IMR-90 (cell line): ENCODE measurements around the gene MLXIPL. TPM values are rescaled to one million over a fixed set of nuclear protein-coding genes. Genes with fewer than 3 reads are reported as not detected.
A peak's percentile ranks its signal among the peaks of the same experiment; 100 is the strongest.

Experiments used
- ATAC-seq: fragments of 200-7000 bp; cut with Tn5 transposase; 2 replicates; pipeline ENCODE4 v1.9.1; 2020; ENCODE audit warnings: low read depth, mild to moderate bottlenecking, moderate library complexity
- BruUV-seq: library from RNA; stranded (reverse); fragments of 400-500 nt; replicated peaks from 2 replicates; lab custom pipeline; 2021; lab: Mats Ljungman, UMichigan
- CTCF ChIA-PET: fragments of 300-600 bp; formaldehyde crosslinking; extraction: SDS; loops from one replicate; lab custom pipeline; 2021; ENCODE audit warnings: antibody characterized with exemption; lab: Yijun Ruan, JAX
- POLR2A ChIA-PET: fragments of 300-600 bp; sonication (Branson Sonifier 250); formaldehyde crosslinking; loops from one replicate; lab custom pipeline; 2022; ENCODE audit warnings: antibody characterized with exemption; ENCODE audit not compliant: unreplicated experiment; lab: Charles Lee
- DNase-seq: peaks from one replicate; pipeline ENCODE4 v3.0.0; 2013
- H2AFZ ChIP-seq: replicated peaks from 2 replicates; pipeline ENCODE3; 2013; ENCODE audit warnings: low read length, mild to moderate bottlenecking; ENCODE audit not compliant: poor library complexity
- H2AK5ac ChIP-seq: 2 replicates; pipeline ENCODE4 v1.6.1; 2013; ENCODE audit warnings: low read depth, low read length, inconsistent platforms
- H2AK9ac ChIP-seq: replicated peaks from 2 replicates; pipeline ENCODE3; 2013; ENCODE audit warnings: mild to moderate bottlenecking, low read depth, low read length, moderate library complexity; ENCODE audit not compliant: poor library complexity
- H2BK120ac ChIP-seq: 2 replicates; pipeline ENCODE4 v1.6.1; 2013; ENCODE audit warnings: low read depth, low read length, inconsistent platforms
- H2BK15ac ChIP-seq: 3 replicates; pipeline ENCODE4 v1.6.1; 2013; ENCODE audit warnings: low read depth, low read length, inconsistent platforms
- H2BK20ac ChIP-seq: 2 replicates; pipeline ENCODE4 v1.6.1; 2013; ENCODE audit warnings: low read depth, mild to moderate bottlenecking, inconsistent platforms, low read length, moderate library complexity
- H2BK5ac ChIP-seq: 2 replicates; pipeline ENCODE4 v1.6.1; 2013; ENCODE audit warnings: mild to moderate bottlenecking, low read depth, low read length, inconsistent platforms; ENCODE audit not compliant: poor library complexity, severe bottlenecking
- H3K14ac ChIP-seq: replicated peaks from 2 replicates; pipeline ENCODE4 v1.6.1; 2013; ENCODE audit warnings: low read depth, low read length, inconsistent platforms
- H3K18ac ChIP-seq: 2 replicates; pipeline ENCODE4 v1.6.1; 2013; ENCODE audit warnings: low read depth, low read length, control low read depth
- H3K23ac ChIP-seq: 2 replicates; pipeline ENCODE4 v1.6.1; 2013; ENCODE audit warnings: low read depth, low read length, inconsistent platforms
- H3K27ac ChIP-seq: 2 replicates; pipeline ENCODE4 v1.5.1; 2013; ENCODE audit warnings: mild to moderate bottlenecking, control low read depth, low read length; ENCODE audit not compliant: insufficient read depth
- H3K27me3 ChIP-seq: 2 replicates; pipeline ENCODE4 v1.6.1; 2013; ENCODE audit warnings: low read length; ENCODE audit not compliant: control insufficient read depth, insufficient read depth
- H3K36me3 ChIP-seq: 2 replicates; pipeline ENCODE4 v1.6.1; 2013; ENCODE audit warnings: low read length, mixed read lengths; ENCODE audit not compliant: control insufficient read depth, insufficient read depth
- H3K4ac ChIP-seq: 2 replicates; pipeline ENCODE4 v1.6.1; 2013; ENCODE audit warnings: low read depth, low read length, inconsistent platforms
- H3K4me1 ChIP-seq: 2 replicates; pipeline ENCODE4 v1.6.1; 2013; ENCODE audit warnings: low read length, mixed read lengths; ENCODE audit not compliant: control insufficient read depth, insufficient read depth
- H3K4me2 ChIP-seq: 2 replicates; pipeline ENCODE4 v1.6.1; 2013; ENCODE audit warnings: low read depth, mild to moderate bottlenecking, control low read depth, low read length, moderate library complexity
- H3K4me3 ChIP-seq: 2 replicates; pipeline ENCODE4 v1.5.1; 2013; ENCODE audit warnings: low read depth, mild to moderate bottlenecking, control low read depth, low read length, moderate library complexity; ENCODE audit not compliant: insufficient read depth
- H3K56ac ChIP-seq: 2 replicates; pipeline ENCODE4 v1.6.1; 2013; ENCODE audit warnings: low read length, inconsistent platforms; ENCODE audit not compliant: insufficient read depth; ENCODE audit errors: extremely low read depth
- H3K79me1 ChIP-seq, 2 experiments: 2 replicates each; pipeline ENCODE4 v1.6.1; 2013; ENCODE audit warnings: low read length in 2 of 2, inconsistent platforms in 1 of 2, low read depth in 1 of 2
- H3K9ac ChIP-seq: 2 replicates; pipeline ENCODE4 v1.6.1; 2013; ENCODE audit warnings: low read depth, low read length, control low read depth
- H3K9me1 ChIP-seq: 2 replicates; pipeline ENCODE4 v1.6.1; 2013; ENCODE audit warnings: low read length, inconsistent platforms; ENCODE audit not compliant: insufficient read depth
- H3K9me3 ChIP-seq: 2 replicates; pipeline ENCODE4 v1.6.1; 2013; ENCODE audit warnings: low read length; ENCODE audit not compliant: control insufficient read depth, insufficient read depth
- H4K20me1 ChIP-seq: 2 replicates; pipeline ENCODE4 v1.6.1; 2013; ENCODE audit warnings: low read length, inconsistent platforms; ENCODE audit not compliant: insufficient read depth
- H4K5ac ChIP-seq: 2 replicates; pipeline ENCODE4 v1.6.1; 2013; ENCODE audit warnings: mild to moderate bottlenecking, low read depth, low read length, control low read depth
- H4K8ac ChIP-seq, 2 experiments: 2 replicates each; pipeline ENCODE4 v1.6.1; 2013; ENCODE audit warnings: low read depth in 2 of 2, low read length in 2 of 2, control low read depth in 1 of 2, inconsistent platforms in 1 of 2
- H4K91ac ChIP-seq: 2 replicates; pipeline ENCODE4 v1.6.1; 2013; ENCODE audit warnings: low read depth, low read length, inconsistent platforms; ENCODE audit not compliant: insufficient read depth
- BHLHE40 ChIP-seq: fragments of 150-350 bp; IDR thresholded peaks from 2 replicates; pipeline ENCODE4 v1.6.1; 2016; ENCODE audit warnings: mild to moderate bottlenecking, low read depth, low read length
- CEBPB ChIP-seq: IDR thresholded peaks from 2 replicates; pipeline ENCODE4 v1.6.1; 2012; ENCODE audit warnings: low read depth, low read length, improper control_type of control experiment
- WGBS, 2 experiments: methylation state at CpG; one replicate each; pipeline versions ENCODE4 v1.1.5 to v1.1.7; 2013; ENCODE audit warnings: missing lambda C conversion rate in 2 of 2; ENCODE audit not compliant: insufficient read length in 1 of 2; ENCODE audit errors: extremely low coverage in 2 of 2; 5-methylcytosine and 5-hydroxymethylcytosine counted together
- dilution Hi-C: fragments of 300-500 bp; cut with HindIII; formaldehyde crosslinking; loops from one replicate; pipeline ENCODE4 v1.14.3; 2018; ENCODE audit warnings: low sequenced_read_pairs; ENCODE audit not compliant: unreplicated experiment
- in situ Hi-C: fragments of 300-500 bp; cut with MboI; formaldehyde crosslinking; loops from 3 replicates; pipeline ENCODE4 v1.14.3; 2019; ENCODE audit warnings: low sequenced_read_pairs, inconsistent platforms, mixed read lengths
- intact Hi-C: fragments of 100-400 bp; cut with micrococcal nuclease; formaldehyde crosslinking; loops from 2 replicates; pipeline ENCODE4 v1.10.0; 2022
- polyA plus RNA-seq, 3 experiments: library from polyadenylated mRNA; depleted of rRNA; stranded (reverse); fragments of >200 nt; gene quantifications; 2 replicates each; pipeline ENCODE4 v1.2.3, GENCODE V29; 2012; ENCODE audit warnings: low replicate concordance in 1 of 3
- total RNA-seq: library from RNA; depleted of rRNA; stranded (reverse); fragments of >200 nt; gene quantifications from 2 replicates; pipeline ENCODE4 v1.2.3, GENCODE V29; 2012

MLXIPL gene
- total and polyA plus RNA-seq, 2 of the 4 experiments (the other 2 are of a cell fraction) = not detected

- H3K4me1 ChIP-seq = peaks cover 4% of the 10 kb centered on the region; the same call in 1 of the 2 replicates
- no peak overlapping the region for H3K18ac ChIP-seq
- no peaks in the 10 kb centered on the region for H3K79me1 ChIP-seq
- H3K36me3 ChIP-seq = no peaks in the 10 kb centered on the region
- no peak overlapping the region for H3K56ac ChIP-seq
- POLR2A ChIA-PET = no interaction called here
- H2AK9ac ChIP-seq = peak overlapping the region; percentile 44
- H4K5ac ChIP-seq = no peak overlapping the region
- H3K27me3 ChIP-seq = no peaks in the 10 kb centered on the region
- no peak overlapping the region for H2BK20ac ChIP-seq
- no peak overlapping the region for H3K4me3 ChIP-seq
- H3K23ac ChIP-seq = no peak overlapping the region
- H3K4me2 ChIP-seq = no peak overlapping the region
- peak overlapping the region; percentile 40 for H2AFZ ChIP-seq
- H2BK15ac ChIP-seq = no peak overlapping the region
- no peak overlapping the region for H3K27ac ChIP-seq
- H3K9ac ChIP-seq = no peak overlapping the region
- 68% methylated on average over 2 of the region's 2 CpGs; no CpG with 5 or more reads in 1 of the 2 experiments for WGBS, 2 experiments
- CTCF ChIA-PET = no interaction called here
- no peaks in the 10 kb centered on the region for H3K9me1 ChIP-seq
- no peak for DNase-seq
- dilution Hi-C loops (no loop called here), in situ Hi-C loops (no loop called here), intact Hi-C loops (no loop called here)
- no TSS peak for BruUV-seq
- peak; percentile 58 for ATAC-seq
- peak overlapping the region; percentile 29; the same call in 1 of the 2 replicates for H3K14ac ChIP-seq
- no peak overlapping the region for H4K8ac ChIP-seq
- H4K20me1 ChIP-seq = no peaks in the 10 kb centered on the region
- H2BK5ac ChIP-seq = no peak overlapping the region
- no peak overlapping the region for H4K91ac ChIP-seq
- no peak overlapping the region for H2AK5ac ChIP-seq
- H3K9me3 ChIP-seq = no peaks in the 10 kb centered on the region
- no peak for TF ChIP-seq BHLHE40
- peak; percentile 66 for TF ChIP-seq CEBPB
- no peak overlapping the region for H3K4ac ChIP-seq
- no peak overlapping the region for H2BK120ac ChIP-seq
These were observed 39.1 kb downstream of the MLXIPL start for GRCh38 chr7:73585196-73585595.
